ENCODE measurements around the gene PNLIPRP3. TPM values are rescaled to one million over a fixed set of nuclear protein-coding genes. Genes with fewer than 3 reads are reported as not detected.

Gene PNLIPRP3
- total and polyA plus RNA-seq, 7 experiments from 2014 or later = not detected

- DNase-seq = no peak
- no peak overlapping the region for H3K4me3 Mint-ChIP-seq
- H3K27ac ChIP-seq (ENCODE audit: low read depth, low read length) = no peak overlapping the region
- POLR2A ChIA-PET = no interaction called here
- H3K27me3 ChIP-seq (ENCODE audit: control insufficient read depth in 2 of 2, insufficient read depth in 2 of 2, low read length in 2 of 2) = no peaks in the 10 kb centered on the region
- no peaks in the 10 kb centered on the region for H3K36me3 ChIP-seq (ENCODE audit: control insufficient read depth in 2 of 3, insufficient read depth in 3 of 3, low read length in 3 of 3)
- intact Hi-C loops (cut with micrococcal nuclease) = no loop called here
- CTCF ChIA-PET = no interaction called here
- H3K27me3 Mint-ChIP-seq = peaks cover 0 to 17% (median 4%) of the 10 kb centered on the region in 5 donors
- H3K27ac Mint-ChIP-seq = no peak overlapping the region
- H3K9me3 Mint-ChIP-seq = peaks cover 0 to 4% (median 0%) of the 10 kb centered on the region in 11 donors
- no peak overlapping the region for H3K4me3 ChIP-seq (ENCODE audit: low read length)
- H3K9me3 ChIP-seq (ENCODE audit: control insufficient read depth in 2 of 3, low read length in 3 of 3) = no peaks in the 10 kb centered on the region
- peaks cover 0 to 2% (median 0%) of the 10 kb centered on the region in 7 donors for H3K4me1 Mint-ChIP-seq
- H3K4me1 ChIP-seq (ENCODE audit: control insufficient read depth in 2 of 2, insufficient read depth in 2 of 2, low read length in 2 of 2) = no peaks in the 10 kb centered on the region
- ATAC-seq = no peak
- H3K36me3 Mint-ChIP-seq = no peaks in the 10 kb centered on the region
Measured at GRCh38 chr10:116398224-116398623, 29.4 kb upstream of the PNLIPRP3 start.

GRCh38 chr10:116402858-116403257 is 24.8 kb upstream of the PNLIPRP3 start:
- no peaks in the 10 kb centered on the region for H3K4me1 ChIP-seq (ENCODE audit: control insufficient read depth in 2 of 2, insufficient read depth in 2 of 2, low read length in 2 of 2)
- H3K36me3 ChIP-seq (ENCODE audit: control insufficient read depth in 2 of 3, insufficient read depth in 3 of 3, low read length in 3 of 3) = no peaks in the 10 kb centered on the region
- Mint-ChIP-seq H3K36me3 (peaks cover 0 to 4% (median 0%) of the 10 kb centered on the region in 5 donors), H3K27ac (no peak overlapping the region), H3K27me3 (peaks cover 0 to 9% (median 0%) of the 10 kb centered on the region in 5 donors), H3K9me3 (peaks cover 0 to 5% (median 0%) of the 10 kb centered on the region in 11 donors), H3K4me3 (no peak overlapping the region), H3K4me1 (no peaks in the 10 kb centered on the region)
- no peak overlapping the region for H3K4me3 ChIP-seq (ENCODE audit: low read length)
- H3K9me3 ChIP-seq (ENCODE audit: control insufficient read depth in 2 of 3, low read length in 3 of 3) = no peaks in the 10 kb centered on the region
- ATAC-seq = no peak
- no peak overlapping the region for H3K27ac ChIP-seq (ENCODE audit: low read depth, low read length)
- POLR2A ChIA-PET = no interaction called here
- no peaks in the 10 kb centered on the region for H3K27me3 ChIP-seq (ENCODE audit: control insufficient read depth in 2 of 2, insufficient read depth in 2 of 2, low read length in 2 of 2)
- DNase-seq = no peak
- CTCF ChIA-PET = no interaction called here
- intact Hi-C loops (cut with micrococcal nuclease) = no loop called here

- Histone ChIP-seq H3K27ac (ENCODE audit: low read depth, low read length) (no peak overlapping the region), H3K4me3 (ENCODE audit: low read length) (no peak overlapping the region), H3K36me3 (ENCODE audit: control insufficient read depth in 2 of 3, insufficient read depth in 3 of 3, low read length in 3 of 3) (no peaks in the 10 kb centered on the region), H3K27me3 (ENCODE audit: control insufficient read depth in 2 of 2, insufficient read depth in 2 of 2, low read length in 2 of 2) (no peaks in the 10 kb centered on the region), H3K4me1 (ENCODE audit: control insufficient read depth in 2 of 2, insufficient read depth in 2 of 2, low read length in 2 of 2) (no peaks in the 10 kb centered on the region), H3K9me3 (ENCODE audit: control insufficient read depth in 2 of 3, low read length in 3 of 3) (no peaks in the 10 kb centered on the region)
- intact Hi-C loops (cut with micrococcal nuclease) = no loop called here
- peaks cover 0 to 5% (median 0%) of the 10 kb centered on the region in 5 donors for H3K36me3 Mint-ChIP-seq
- no peak overlapping the region for H3K27ac Mint-ChIP-seq
- H3K27me3 Mint-ChIP-seq = peaks cover 0 to 9% (median 0%) of the 10 kb centered on the region in 5 donors
- no peaks in the 10 kb centered on the region for H3K4me1 Mint-ChIP-seq
- no peak for ATAC-seq
- H3K9me3 Mint-ChIP-seq = peaks cover 0 to 6% (median 0%) of the 10 kb centered on the region in 11 donors
- POLR2A ChIA-PET = no interaction called here
- CTCF ChIA-PET = no interaction called here
- DNase-seq = no peak
- no peak overlapping the region for H3K4me3 Mint-ChIP-seq
Measured at GRCh38 chr10:116403740-116404250, 23.9 kb upstream of the PNLIPRP3 start.

- no peak overlapping the region for H3K4me3 Mint-ChIP-seq
- POLR2A ChIA-PET = no interaction called here
- ATAC-seq (no peak), DNase-seq (no peak)
- H3K36me3 ChIP-seq (ENCODE audit: control insufficient read depth in 2 of 3, insufficient read depth in 3 of 3, low read length in 3 of 3) = no peaks in the 10 kb centered on the region
- no peak overlapping the region for H3K27ac ChIP-seq (ENCODE audit: low read depth, low read length)
- CTCF ChIA-PET = no interaction called here
- no peaks in the 10 kb centered on the region for H3K4me1 ChIP-seq (ENCODE audit: control insufficient read depth in 2 of 2, insufficient read depth in 2 of 2, low read length in 2 of 2)
- no peaks in the 10 kb centered on the region for H3K9me3 ChIP-seq (ENCODE audit: control insufficient read depth in 2 of 3, low read length in 3 of 3)
- peaks cover 0 to 6% (median 0%) of the 10 kb centered on the region in 11 donors for H3K9me3 Mint-ChIP-seq
- no peak overlapping the region for H3K4me3 ChIP-seq (ENCODE audit: low read length)
- H3K27me3 ChIP-seq (ENCODE audit: control insufficient read depth in 2 of 2, insufficient read depth in 2 of 2, low read length in 2 of 2) = no peaks in the 10 kb centered on the region
- peaks cover 0 to 15% (median 4%) of the 10 kb centered on the region in 5 donors for H3K27me3 Mint-ChIP-seq
- H3K4me1 Mint-ChIP-seq = no peaks in the 10 kb centered on the region
- no peak overlapping the region for H3K27ac Mint-ChIP-seq
- intact Hi-C loops (cut with micrococcal nuclease) = no loop called here
- peaks cover 0 to 5% (median 0%) of the 10 kb centered on the region in 5 donors for H3K36me3 Mint-ChIP-seq
Measured at GRCh38 chr10:116408719-116409118, 18.9 kb upstream of the PNLIPRP3 start.

- H3K27ac Mint-ChIP-seq = no peak overlapping the region
- CTCF ChIA-PET = no interaction called here
Measured at GRCh38 chr10:116410351-116410750, 17.3 kb upstream of the PNLIPRP3 start.

GRCh38 chr10:116417821-116418220 is 9.8 kb upstream of the PNLIPRP3 start:
- ChIA-PET POLR2A (no interaction called here), CTCF (no interaction called here)

More at GRCh38 chr10:116410351-116410750, 17.3 kb upstream of the PNLIPRP3 start:
- H3K9me3 Mint-ChIP-seq = peaks cover 0 to 6% (median 0%) of the 10 kb centered on the region in 11 donors
- intact Hi-C loops (cut with micrococcal nuclease) = no loop called here
- no peaks in the 10 kb centered on the region for H3K27me3 ChIP-seq (ENCODE audit: control insufficient read depth in 2 of 2, insufficient read depth in 2 of 2, low read length in 2 of 2)
- no peak for ATAC-seq
- POLR2A ChIA-PET = no interaction called here
- H3K4me3 ChIP-seq (ENCODE audit: low read length) = no peak overlapping the region
- H3K27me3 Mint-ChIP-seq = peaks cover 0 to 15% (median 4%) of the 10 kb centered on the region in 5 donors
- H3K36me3 ChIP-seq (ENCODE audit: control insufficient read depth in 2 of 3, insufficient read depth in 3 of 3, low read length in 3 of 3) = no peaks in the 10 kb centered on the region
- no peak overlapping the region for H3K4me3 Mint-ChIP-seq
- H3K27ac ChIP-seq (ENCODE audit: low read depth, low read length) = no peak overlapping the region
- H3K9me3 ChIP-seq (ENCODE audit: control insufficient read depth in 2 of 3, low read length in 3 of 3) = no peaks in the 10 kb centered on the region
- H3K4me1 ChIP-seq (ENCODE audit: control insufficient read depth in 2 of 2, insufficient read depth in 2 of 2, low read length in 2 of 2) = no peaks in the 10 kb centered on the region
- H3K4me1 Mint-ChIP-seq = no peaks in the 10 kb centered on the region
- no peak for DNase-seq
- peaks cover 0 to 5% (median 0%) of the 10 kb centered on the region in 5 donors for H3K36me3 Mint-ChIP-seq

GRCh38 chr10:116418389-116418788 is 9.3 kb upstream of the PNLIPRP3 start:
- ATAC-seq (no peak), DNase-seq (no peak)
- Mint-ChIP-seq H3K9me3 (peaks cover 0 to 2% (median 0%) of the 10 kb centered on the region in 11 donors), H3K4me3 (no peak overlapping the region), H3K4me1 (no peaks in the 10 kb centered on the region), H3K36me3 (no peaks in the 10 kb centered on the region), H3K27ac (no peak overlapping the region), H3K27me3 (peaks cover 0 to 23% (median 11%) of the 10 kb centered on the region in 5 donors)
- H3K36me3 ChIP-seq (ENCODE audit: control insufficient read depth in 2 of 3, insufficient read depth in 3 of 3, low read length in 3 of 3) = no peaks in the 10 kb centered on the region
- no peaks in the 10 kb centered on the region for H3K27me3 ChIP-seq (ENCODE audit: control insufficient read depth in 2 of 2, insufficient read depth in 2 of 2, low read length in 2 of 2)
- POLR2A ChIA-PET = no interaction called here
- intact Hi-C loops (cut with micrococcal nuclease) = no loop called here
- CTCF ChIA-PET = no interaction called here
- H3K4me3 ChIP-seq (ENCODE audit: low read length) = no peak overlapping the region
- no peak overlapping the region for H3K27ac ChIP-seq (ENCODE audit: low read depth, low read length)
- no peaks in the 10 kb centered on the region for H3K4me1 ChIP-seq (ENCODE audit: control insufficient read depth in 2 of 2, insufficient read depth in 2 of 2, low read length in 2 of 2)
- H3K9me3 ChIP-seq (ENCODE audit: control insufficient read depth in 2 of 3, low read length in 3 of 3) = no peaks in the 10 kb centered on the region

More at GRCh38 chr10:116417821-116418220, 9.8 kb upstream of the PNLIPRP3 start:
- peaks cover 0 to 23% (median 12%) of the 10 kb centered on the region in 5 donors for H3K27me3 Mint-ChIP-seq
- intact Hi-C loops (cut with micrococcal nuclease) = no loop called here
- no peaks in the 10 kb centered on the region for H3K4me1 ChIP-seq (ENCODE audit: control insufficient read depth in 2 of 2, insufficient read depth in 2 of 2, low read length in 2 of 2)
- H3K27ac Mint-ChIP-seq = no peak overlapping the region
- no peaks in the 10 kb centered on the region for H3K36me3 Mint-ChIP-seq
- DNase-seq = no peak
- H3K9me3 ChIP-seq (ENCODE audit: control insufficient read depth in 2 of 3, low read length in 3 of 3) = no peaks in the 10 kb centered on the region
- no peaks in the 10 kb centered on the region for H3K4me1 Mint-ChIP-seq
- H3K4me3 Mint-ChIP-seq = no peak overlapping the region
- no peak for ATAC-seq
- H3K4me3 ChIP-seq (ENCODE audit: low read length) = no peak overlapping the region
- H3K27ac ChIP-seq (ENCODE audit: low read depth, low read length) = no peak overlapping the region
- no peaks in the 10 kb centered on the region for H3K27me3 ChIP-seq (ENCODE audit: control insufficient read depth in 2 of 2, insufficient read depth in 2 of 2, low read length in 2 of 2)
- peaks cover 0 to 2% (median 0%) of the 10 kb centered on the region in 11 donors for H3K9me3 Mint-ChIP-seq
- no peaks in the 10 kb centered on the region for H3K36me3 ChIP-seq (ENCODE audit: control insufficient read depth in 2 of 3, insufficient read depth in 3 of 3, low read length in 3 of 3)
